Skin epidermis (tissue), 12 donors: ENCODE results near the gene PERM1.
"Not testable (repeated sequence)": the region's sequence is repeated elsewhere in the genome, so short reads cannot be mapped to it uniquely, and the experiment has no call there.

ENCODE experiments used
- H3K27ac ChIP-seq, 21 experiments: fragments of 200-600 bp; sonication (generic) in 11 of 21; one replicate each; pipeline ENCODE4 v1.5.0; 2020; ENCODE audit warnings: mild to moderate bottlenecking in 3 of 21, inconsistent platforms in 2 of 21, moderate library complexity in 2 of 21
- H3K4me3 ChIP-seq, 7 experiments: fragments of 200-600 bp; sonication (generic) in 2 of 7; one replicate each; pipeline ENCODE4 v1.5.0; 2020; ENCODE audit warnings: inconsistent platforms in 2 of 7, mild to moderate bottlenecking in 2 of 7, moderate library complexity in 1 of 7

PERM1 gene

DNA sequence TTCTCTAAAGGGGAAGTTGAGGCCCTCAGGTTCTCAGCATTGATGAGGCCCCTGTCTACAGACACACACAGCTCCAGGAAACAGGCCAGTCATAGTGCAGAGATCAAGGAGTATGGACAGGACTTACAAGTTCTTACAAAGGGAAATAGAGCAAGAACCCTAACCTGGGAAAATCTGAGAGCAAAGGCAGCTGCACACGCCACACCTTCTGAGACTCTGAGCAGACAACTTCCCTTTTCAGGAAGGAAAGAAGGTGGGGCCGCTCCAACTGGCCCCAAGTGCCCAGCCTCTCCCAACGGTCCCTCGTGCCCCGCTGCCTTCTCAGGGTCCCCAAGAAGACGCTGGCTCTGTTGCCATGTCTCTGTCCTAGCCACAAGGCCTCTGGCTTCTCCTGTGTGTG is 26.4 kb downstream of the PERM1 start:
- Histone ChIP-seq H3K4me3 (no peak overlapping the region), H3K27ac (no peak overlapping the region)

DNA sequence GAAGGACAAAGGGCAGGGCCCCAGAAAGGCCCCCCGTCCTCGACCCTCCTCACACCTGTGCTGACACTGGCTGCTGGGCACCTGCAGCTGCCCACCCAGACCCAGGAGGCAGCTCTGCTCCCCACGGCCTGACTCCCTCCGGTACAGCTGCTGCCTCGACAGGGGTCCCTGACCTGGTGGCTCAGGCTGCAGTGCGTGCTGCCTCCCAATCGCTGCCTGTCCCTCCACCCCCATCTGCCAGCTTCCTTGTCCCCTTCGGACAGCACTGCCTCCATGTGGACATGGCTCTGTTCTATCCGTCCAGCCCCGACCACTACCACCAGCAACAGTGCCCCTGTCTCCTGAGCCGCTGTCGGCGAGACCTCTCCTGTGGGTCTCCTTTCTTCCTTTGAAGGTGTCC is 27.0 kb downstream of the PERM1 start:
- no peak overlapping the region for H3K27ac ChIP-seq
- no peak overlapping the region for H3K4me3 ChIP-seq

DNA sequence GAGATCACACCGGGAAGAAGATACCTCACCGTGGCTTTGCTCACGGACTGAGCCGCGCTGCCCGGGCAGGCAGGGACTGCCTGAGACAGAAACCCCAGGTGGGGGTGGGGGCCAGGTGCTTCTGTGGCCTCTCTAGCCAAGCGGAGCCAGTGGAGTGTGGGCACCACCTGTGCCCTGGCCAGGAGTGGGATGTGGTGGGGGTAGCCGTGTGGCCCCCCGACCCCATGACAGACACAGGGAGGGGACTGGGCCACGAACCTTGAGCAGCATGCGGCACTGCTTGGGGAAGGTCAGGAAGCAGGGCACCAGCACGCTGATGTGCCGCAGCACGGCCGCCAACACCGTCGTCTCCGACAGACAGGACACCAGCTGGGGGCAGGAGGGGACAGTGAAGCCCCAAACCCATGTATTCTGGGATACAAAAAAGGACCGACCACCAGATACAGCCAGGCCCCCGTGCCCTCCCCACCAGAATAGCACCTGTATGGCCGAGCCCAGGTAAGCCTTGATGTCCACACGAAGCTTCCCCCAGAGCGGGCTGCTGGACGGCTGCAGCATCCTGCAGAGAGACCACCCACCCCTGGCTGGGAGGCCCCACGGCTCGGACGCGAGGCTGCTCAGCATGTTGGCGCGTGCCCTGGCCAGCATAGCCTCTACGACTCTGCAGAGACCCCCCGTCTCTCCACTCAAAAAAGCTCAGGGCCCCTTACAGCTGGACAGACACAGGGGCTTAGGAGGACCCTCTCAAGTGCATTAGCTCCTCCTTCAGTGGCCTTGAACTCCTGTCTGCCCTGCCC is 28.2 kb downstream of the PERM1 start:
- Histone ChIP-seq H3K4me3 (no peak overlapping the region), H3K27ac (no peak overlapping the region)

DNA sequence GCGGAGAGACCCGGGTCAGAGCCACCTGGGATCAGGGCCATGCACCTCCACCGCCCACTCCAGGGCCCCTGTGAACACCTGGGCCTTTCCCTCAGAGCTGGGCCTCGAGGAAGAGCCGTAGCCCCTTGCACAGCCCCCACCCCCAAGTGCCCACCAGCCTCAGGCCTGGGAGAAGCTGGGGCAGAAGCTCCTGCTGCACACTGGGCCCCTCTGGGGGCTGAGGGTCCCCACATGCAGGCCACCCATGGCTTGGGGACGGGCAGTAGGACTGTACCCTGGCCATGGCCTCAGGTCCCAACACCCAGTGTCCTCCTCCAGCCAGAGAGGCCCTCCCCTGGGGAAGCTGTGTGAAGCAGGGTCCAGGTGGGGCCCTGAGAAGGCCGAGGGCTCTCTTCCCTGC is 29.3 kb downstream of the PERM1 start:
- Histone ChIP-seq H3K27ac (no peak overlapping the region), H3K4me3 (no peak overlapping the region)

DNA sequence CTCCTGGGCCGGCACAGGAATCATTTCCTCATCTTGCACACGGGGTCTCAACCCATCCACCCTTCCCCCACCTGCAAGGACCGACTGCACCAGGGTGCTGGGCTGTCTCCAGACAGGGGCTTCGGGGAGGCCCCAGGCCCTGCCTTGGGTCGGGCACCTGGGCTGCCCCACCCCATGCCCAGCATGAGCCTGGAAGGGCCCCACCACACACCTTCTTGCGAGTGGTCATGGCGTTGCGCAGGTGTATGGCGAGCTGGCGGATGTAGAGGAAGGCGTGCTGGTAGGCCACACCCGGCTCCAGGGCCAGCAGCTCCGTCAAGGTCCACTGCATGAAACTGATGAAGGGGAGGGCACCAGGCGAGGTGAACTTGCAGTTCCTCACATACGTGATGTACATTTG is 29.7 kb downstream of the PERM1 start:
- no peak overlapping the region for H3K4me3 ChIP-seq
- no peak overlapping the region for H3K27ac ChIP-seq

DNA sequence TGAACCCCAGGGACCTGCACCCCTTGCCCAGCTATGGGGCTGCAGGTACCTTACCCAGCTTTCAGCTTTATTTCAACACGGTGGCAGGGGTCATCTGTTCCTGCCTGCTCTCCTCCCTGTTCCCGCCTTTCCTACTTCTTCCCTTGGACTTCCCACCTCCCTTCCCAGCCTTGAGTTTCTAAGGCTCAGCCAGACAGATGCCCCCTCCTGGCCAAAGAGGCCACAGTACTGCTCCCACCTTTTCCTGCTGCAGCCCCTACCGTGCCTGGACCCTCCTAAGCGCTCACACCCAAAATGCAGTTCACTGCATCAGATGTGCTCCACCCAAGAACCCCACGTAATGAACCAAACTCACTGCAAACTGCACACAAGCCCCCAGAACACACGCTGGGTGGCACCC is 30.5 kb downstream of the PERM1 start:
- H3K4me3 ChIP-seq: no peak overlapping the region
- no peak overlapping the region for H3K27ac ChIP-seq

DNA sequence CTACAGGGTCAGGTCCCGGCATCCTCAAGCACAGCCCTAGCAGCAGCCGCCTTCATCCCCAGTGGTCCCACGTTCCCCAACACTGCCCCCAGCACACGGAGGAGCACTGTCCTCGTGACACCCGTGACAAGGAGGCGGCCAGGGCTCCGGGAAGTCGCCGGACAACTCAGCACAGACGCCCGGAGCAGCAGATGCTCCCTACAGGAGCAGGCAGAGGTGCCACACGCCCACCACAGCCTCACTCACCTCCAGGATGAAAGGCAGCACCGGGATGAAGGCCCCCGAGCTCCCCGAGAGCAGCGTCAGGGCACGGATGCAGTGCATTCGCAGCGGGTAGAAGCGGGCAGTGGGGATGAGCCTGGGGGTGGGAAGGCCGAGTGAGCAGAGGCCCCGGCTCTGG is 31.0 kb downstream of the PERM1 start:
- Histone ChIP-seq H3K4me3 (no peak overlapping the region), H3K27ac (no peak overlapping the region)

DNA sequence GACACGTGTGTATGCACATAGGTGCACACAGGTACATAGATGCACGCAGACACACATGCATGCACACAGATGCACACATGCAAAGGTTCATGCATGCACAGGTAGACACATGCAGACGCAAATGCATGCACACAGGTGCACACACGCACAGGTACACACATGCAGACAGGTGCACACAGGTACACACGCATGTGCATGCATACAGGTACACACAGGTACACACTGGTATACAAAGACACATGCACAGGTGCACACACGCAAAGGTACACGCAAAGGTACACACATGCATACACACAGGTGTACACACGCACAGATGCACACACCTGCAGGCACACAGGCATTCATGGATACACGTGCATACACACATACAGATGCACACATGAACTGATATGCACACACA is 31.6 kb downstream of the PERM1 start:
- Histone ChIP-seq H3K4me3 (no peak overlapping the region), H3K27ac (no peak overlapping the region)

DNA sequence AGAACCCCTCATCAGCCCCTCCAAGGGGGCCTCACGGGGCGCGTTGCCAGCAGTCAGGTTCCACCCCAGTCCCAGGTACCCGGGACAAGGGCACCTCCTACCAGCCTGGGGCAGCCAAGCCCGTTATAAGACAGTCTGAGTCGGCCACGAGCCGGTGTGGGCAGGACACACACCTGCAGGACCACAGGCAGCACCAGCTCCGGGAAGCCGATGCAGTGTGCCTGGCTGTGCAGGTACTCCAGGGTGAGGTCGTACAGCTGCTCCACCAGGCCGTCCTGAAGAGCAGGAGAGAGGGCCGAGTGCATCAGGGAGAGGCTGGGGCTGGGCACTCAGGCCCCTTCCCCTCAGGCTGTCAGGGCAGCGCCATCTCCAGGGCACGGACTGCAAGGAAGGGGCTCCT is 33.9 kb downstream of the PERM1 start:
- no peak overlapping the region for H3K27ac ChIP-seq
- H3K4me3 ChIP-seq: no peak overlapping the region

DNA sequence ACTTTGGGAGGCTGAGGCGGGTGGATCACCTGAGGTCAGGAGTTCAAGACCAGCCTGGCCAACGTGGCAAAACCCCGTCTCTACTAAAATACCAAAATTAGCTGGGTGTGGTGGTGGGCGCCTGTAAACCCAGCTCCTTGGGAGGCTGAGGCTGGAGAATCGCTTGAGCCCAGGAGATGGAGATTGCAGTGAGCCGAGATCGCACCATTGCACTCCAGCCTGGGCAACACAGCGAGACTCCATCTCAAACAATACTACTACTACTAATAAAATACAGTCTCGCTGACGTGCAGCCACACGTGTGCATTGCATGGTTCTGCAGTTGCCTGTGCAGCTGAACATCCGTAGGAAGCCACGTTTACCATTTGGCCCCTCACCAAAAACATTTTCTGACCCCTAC is 35.1 kb downstream of the PERM1 start:
- not testable (repeated sequence) for H3K4me3 ChIP-seq, H3K27ac ChIP-seq

DNA sequence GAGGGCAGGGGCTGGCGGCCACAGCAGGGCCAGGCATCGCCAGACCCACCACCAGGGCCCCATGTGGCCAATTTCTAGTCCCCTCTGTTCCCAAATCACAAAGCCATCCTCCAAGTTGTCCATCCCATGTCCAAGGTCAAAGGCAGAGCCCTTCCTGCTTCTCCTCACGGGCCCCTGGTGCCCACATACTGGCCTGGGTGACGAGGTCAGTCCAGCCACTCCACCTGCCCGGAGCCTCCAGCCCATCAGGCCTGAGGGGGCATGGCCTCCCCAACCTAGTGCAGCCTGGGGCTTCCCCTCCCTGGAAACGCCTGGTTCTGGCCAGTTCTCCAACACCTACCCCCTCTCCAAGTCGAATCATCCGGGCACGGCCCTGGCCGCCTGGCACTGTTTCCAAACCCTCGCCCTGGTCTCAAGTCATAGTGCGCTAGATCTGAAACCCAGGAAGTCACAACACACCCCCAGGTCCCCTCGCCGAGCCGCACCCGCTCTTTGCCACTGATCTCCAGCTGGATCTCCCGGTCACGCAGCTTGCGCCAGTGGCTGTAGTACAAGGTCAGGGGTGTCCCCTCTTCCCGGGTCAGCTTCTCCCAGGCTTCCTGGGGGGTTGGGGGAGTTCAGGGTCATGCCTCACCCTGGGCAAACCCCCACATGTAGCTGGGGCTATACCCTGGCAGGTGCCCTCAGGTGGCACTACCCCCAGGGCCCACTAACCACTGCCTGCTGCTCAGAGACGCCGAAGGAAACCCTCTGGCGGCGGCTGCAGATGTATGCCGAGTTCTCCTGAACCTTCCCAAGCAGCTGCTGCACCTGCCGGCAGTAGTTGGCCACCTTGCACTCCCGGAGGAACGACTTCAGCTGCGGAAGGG is 36.0 kb downstream of the PERM1 start:
- no peak overlapping the region for H3K4me3 ChIP-seq
- H3K27ac ChIP-seq: no peak overlapping the region

DNA sequence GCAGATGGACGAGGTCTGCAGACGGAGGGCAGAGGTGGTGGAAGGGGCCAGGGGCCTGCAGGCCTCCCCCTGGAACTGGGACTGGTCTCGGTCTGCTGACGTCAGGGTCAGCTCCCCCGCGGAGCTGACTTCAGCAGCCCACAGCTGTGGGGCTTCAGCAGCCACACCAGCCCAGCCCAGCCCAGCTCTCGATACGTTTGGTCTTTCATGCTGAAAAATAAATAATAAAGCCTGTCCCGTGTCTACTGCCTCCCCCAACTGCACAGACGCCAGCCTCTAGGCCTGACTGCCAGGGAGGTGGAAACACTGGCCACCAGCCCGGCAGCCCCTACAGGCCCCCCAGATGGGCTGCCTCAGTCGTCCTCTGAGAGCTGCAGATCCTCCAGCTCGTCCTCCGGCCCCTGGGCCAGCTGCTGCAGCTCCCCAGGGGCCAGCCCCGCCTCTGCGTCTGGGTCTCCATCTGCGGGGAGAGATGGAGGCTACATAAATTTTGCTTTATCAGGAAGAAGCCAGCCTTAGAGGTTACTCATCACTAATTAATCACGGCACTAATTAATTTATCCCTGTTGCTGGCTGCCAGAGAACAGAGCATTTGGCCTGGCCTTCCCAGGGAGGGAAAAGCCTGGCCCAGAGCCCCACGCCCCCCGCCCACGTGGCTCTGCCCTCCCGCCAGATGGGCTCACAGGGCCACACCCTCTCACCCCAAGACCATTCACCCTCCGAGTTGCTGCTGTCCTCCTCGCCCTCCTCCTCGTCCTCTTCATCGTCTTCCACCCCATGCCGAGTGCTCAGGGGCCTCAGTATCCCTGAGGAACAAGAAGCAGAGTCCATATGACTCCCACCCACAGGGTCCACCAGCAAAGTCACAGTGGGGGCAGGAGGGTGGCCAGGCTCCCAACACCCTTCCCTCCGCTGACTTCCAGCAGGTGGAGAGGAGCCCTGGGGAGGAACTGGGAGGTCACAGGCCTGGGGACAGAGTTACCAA is 37.3 kb downstream of the PERM1 start:
- H3K27ac ChIP-seq: no peak overlapping the region
- no peak overlapping the region for H3K4me3 ChIP-seq

DNA sequence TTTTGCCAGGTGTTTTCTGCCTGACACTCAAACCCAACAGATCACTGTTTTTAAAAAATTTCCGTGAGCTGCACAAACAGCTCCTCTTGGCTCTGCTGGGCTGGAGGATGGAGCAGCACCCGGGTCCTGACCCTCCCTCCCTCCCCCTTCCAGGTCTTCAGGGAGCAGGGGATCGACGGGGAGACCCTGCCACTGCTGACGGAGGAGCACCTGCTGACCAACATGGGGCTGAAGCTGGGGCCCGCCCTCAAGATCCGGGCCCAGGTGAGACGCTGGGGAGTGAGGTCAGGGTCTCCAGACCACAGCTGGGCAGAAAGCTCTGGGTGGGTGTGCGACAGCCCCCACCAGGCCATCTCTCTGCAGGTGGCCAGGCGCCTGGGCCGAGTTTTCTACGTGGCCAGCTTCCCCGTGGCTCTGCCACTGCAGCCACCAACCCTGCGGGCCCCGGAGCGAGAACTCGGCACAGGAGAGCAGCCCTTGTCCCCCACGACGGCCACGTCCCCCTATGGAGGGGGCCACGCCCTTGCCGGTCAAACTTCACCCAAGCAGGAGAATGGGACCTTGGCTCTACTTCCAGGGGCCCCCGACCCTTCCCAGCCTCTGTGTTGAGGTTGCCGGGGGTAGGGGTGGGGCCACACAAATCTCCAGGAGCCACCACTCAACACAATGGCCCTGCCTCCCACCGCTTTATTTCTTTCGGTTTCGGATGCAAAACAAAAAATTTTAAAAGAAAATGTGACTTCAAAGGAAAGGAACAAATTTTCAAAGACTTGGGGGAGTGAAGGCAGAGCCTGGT is 38.1 kb downstream of the PERM1 start:
- H3K27ac ChIP-seq: no peak overlapping the region
- H3K4me3 ChIP-seq: no peak overlapping the region

DNA sequence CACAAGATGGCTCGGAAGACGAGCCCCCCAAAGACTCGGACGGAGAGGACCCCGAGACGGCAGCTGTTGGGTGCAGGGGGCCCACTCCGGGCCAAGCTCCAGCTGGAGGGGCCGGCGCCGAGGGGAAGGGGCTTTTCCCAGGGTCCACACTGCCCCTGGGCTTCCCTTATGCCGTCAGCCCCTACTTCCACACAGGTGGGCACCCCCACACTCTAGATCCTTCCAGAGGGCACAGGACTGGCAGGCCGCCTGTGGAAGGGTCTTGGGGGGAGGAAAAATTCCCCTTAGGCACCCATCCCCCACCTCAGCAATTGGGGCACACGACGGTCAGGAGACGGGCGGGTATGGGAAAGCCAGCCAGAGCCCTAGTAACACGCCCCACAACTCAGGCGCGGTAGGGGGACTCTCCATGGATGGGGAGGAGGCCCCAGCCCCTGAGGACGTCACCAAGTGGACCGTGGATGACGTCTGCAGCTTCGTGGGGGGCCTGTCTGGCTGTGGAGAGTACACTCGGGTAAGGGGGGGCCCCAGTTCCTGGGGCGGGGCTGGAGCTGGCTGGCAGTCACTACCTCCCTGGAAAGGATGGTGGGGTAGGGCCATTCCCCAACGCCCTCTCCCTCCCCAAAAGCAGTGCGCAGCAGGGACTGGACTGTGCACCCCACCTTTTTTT is 38.9 kb downstream of the PERM1 start:
- H3K4me3 ChIP-seq: peak overlapping the region in 2 of 7 experiments; percentile 34
- H3K27ac ChIP-seq: peak overlapping the region in 1 of 21 experiments; percentile 2

DNA sequence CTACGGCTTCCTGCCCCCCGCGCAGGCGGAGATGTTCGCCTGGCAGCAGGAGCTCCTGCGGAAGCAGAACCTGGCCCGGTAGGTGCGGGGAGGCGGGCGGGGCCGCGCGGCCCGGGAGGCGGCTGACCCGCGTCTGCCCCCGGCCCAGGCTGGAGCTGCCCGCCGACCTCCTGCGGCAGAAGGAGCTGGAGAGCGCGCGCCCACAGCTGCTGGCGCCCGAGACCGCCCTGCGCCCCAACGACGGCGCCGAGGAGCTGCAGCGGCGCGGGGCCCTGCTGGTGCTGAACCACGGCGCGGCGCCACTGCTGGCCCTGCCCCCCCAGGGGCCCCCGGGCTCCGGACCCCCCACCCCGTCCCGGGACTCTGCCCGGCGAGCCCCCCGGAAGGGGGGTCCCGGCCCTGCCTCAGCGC is 39.5 kb downstream of the PERM1 start:
- peak overlapping the region in 1 of 21 experiments; percentile 2 for H3K27ac ChIP-seq
- peak overlapping the region; percentile 18 to 34 (median 28) for H3K4me3 ChIP-seq

DNA sequence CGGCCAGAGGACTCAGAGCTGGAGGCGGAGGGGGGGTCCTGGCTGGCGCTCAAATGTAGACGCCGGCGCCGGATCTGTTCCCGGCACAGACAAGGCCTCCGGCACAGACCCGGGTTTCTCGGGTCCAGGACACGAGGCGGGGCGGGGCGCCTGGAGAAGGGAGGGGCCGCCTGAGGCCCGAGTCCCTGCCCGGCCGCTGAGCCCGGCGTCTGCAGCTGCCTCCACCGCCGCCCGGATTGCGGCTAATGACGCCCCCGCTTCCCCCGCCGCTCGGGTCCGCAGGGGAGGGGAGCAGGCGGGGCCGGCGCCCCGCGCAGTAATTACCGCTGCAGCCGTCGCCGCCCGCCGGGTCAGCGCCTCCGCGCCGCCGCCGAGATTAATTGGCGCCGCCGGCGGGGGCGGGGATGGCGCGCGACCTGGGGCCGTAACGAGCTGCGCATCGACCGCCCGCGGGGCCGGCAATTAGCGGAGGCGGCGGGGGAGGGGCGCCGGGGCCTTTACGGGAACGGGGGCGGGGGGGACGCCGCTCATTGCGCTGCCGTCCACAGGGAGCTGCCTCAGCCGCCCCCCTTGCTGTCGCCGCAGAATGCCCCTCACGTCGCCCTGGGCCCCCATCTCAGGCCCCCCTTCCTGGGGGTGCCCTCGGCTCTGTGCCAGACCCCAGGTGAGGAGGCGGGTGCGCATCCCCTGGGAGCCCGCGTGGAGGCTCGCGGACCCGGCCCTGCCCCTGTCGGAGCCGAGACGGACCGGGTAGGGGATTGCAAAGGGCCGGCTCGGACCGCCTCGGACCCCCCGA is 40.1 kb downstream of the PERM1 start:
- no peak overlapping the region for H3K27ac ChIP-seq
- H3K4me3 ChIP-seq: peak overlapping the region; percentile 18 to 34 (median 28)

DNA sequence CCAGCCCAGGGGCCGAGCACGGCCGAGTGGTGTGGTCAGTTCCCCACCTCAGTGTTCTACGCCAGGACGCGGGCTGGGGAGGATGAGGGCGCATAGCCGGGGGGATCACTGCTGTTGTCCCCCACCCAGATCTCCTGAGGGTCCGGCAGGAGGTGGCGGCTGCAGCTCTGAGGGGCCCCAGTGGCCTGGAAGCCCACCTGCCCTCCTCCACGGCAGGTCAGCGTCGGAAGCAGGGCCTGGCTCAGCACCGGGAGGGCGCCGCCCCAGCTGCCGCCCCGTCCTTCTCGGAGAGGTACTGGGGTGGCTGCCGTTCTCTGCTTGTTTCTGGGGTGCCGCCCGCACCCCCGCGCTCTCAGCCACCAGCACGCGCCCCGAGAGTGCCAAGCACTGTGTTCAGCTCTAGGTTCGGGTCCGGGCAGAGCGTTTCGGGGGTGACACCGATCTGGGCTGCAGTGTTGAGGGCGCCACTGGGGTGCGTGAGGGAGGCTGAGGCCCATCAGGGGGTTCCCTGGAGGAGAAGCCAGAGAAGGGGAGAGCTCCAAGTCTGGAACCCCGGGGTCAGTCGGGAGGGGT is 40.8 kb downstream of the PERM1 start:
- Histone ChIP-seq H3K27ac (peak overlapping the region in 2 of 21 experiments; percentile 3 to 35), H3K4me3 (peak overlapping the region in 6 of 7 experiments; percentile 15 to 34 (median 30))
